NCI-H146 treated with DMSO at 0.1 percent for 48 hours (cell line): Measurements from ENCODE around the gene MFAP4.
"Not testable (repeated sequence)": the region's sequence is repeated elsewhere in the genome, so short reads cannot be mapped to it uniquely, and the experiment has no call there.

Experiments used
- DNase-seq: peaks from one replicate; lab custom pipeline; 2025; ENCODE audit not compliant: unreplicated experiment; lab: John Stamatoyannopoulos, UW

The MFAP4 gene

GRCh38 chr17:19359151-19359550 lies 27.8 kb downstream of the MFAP4 start:
- no peak for DNase-seq

GRCh38 chr17:19357761-19358160 lies 29.2 kb downstream of the MFAP4 start:
- no peak for DNase-seq

- DNase-seq = no peak
Measured at GRCh38 chr17:19357351-19357750, 29.6 kb downstream of the MFAP4 start.

- DNase-seq = no peak
Measured at GRCh38 chr17:19354748-19355147, 32.2 kb downstream of the MFAP4 start.

GRCh38 chr17:19353401-19353800 lies 33.6 kb downstream of the MFAP4 start:
- DNase-seq = not testable (repeated sequence)

- DNase-seq = no peak
Measured at GRCh38 chr17:19348806-19349205, 38.2 kb downstream of the MFAP4 start.

- DNase-seq = no peak
Measured at GRCh38 chr17:19348081-19348650, 38.8 kb downstream of the MFAP4 start.

GRCh38 chr17:19347323-19348080 lies 39.5 kb downstream of the MFAP4 start:
- DNase-seq = no peak

- no peak for DNase-seq
Measured at GRCh38 chr17:19346351-19347255, 40.4 kb downstream of the MFAP4 start.

- no peak for DNase-seq
Measured at GRCh38 chr17:19345486-19346350, 41.3 kb downstream of the MFAP4 start.

GRCh38 chr17:19345067-19345460 lies 41.9 kb downstream of the MFAP4 start:
- DNase-seq = no peak

- no peak for DNase-seq
Measured at GRCh38 chr17:19344311-19345066, 42.5 kb downstream of the MFAP4 start.

- DNase-seq = no peak
Measured at GRCh38 chr17:19343671-19344151, 43.3 kb downstream of the MFAP4 start.

GRCh38 chr17:19343256-19343630 lies 43.7 kb downstream of the MFAP4 start:
- DNase-seq = no peak

- DNase-seq = no peak
Measured at GRCh38 chr17:19342611-19343255, 44.3 kb downstream of the MFAP4 start.

- no peak for DNase-seq
Measured at GRCh38 chr17:19341641-19342610, 45.1 kb downstream of the MFAP4 start.

- DNase-seq = no peak
Measured at GRCh38 chr17:19341211-19341631, 45.8 kb downstream of the MFAP4 start.

GRCh38 chr17:19339341-19339815 lies 47.6 kb downstream of the MFAP4 start:
- DNase-seq = no peak
